GM19468 (cell line): Measurements from ENCODE around the gene SLC1A5.
"Not testable (repeated sequence)": the region's sequence is repeated elsewhere in the genome, so short reads cannot be mapped to it uniquely, and the experiment has no call there.

Source experiments
- ATAC-seq: cut with Tn5 transposase; IDR thresholded peaks from one replicate; pipeline ENCODE4 v1.9.1; 2021; ENCODE audit warnings: mild to moderate bottlenecking, moderate library complexity, moderate number of reproducible peaks; ENCODE audit not compliant: unreplicated experiment; ENCODE audit errors: extremely low read depth

The SLC1A5 gene

GRCh38 chr19:46803555-46803954 lies 15.2 kb upstream of the SLC1A5 start:
- no peak for ATAC-seq

DNA sequence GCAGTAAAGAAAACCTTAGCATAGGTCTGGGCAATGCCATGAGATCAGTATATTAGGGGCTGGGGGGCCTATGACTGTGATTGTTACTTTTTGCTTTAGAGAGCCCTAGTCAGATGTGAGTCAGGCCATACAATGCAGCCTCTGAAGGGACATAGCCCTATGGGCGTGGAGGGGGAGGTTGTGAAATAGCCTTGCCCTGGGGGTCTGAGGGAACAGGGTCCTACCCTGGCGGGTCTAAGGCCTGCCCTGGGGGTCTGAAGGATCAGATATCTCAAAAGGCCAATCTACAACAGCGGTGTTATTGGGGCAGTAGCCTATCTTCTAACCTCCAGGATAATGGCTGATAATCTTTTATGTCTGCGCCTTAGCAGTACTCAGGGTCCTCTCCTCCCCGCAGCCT lies 13.8 kb upstream of the SLC1A5 start:
- no peak for ATAC-seq

DNA sequence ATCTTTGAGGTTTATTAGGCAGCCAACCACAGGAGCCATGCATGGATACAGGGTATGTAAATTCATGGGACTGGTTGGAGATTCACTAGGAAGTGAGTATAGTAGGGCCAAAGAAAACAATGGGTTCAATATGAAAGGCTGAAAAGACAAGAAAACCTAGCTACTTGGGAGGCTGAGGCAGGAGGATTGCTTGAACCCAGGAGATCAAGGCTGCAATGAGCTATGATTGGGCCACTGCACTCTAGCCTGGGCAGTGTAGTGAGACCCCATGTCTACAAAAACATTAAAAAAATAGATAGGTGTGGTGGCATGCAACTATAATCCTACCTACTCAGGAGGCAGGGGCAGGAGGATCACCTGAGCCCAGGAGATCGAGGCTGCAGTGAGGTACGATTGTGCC lies 10.3 kb upstream of the SLC1A5 start:
- ATAC-seq, result no peak

- no peak for ATAC-seq
These were observed 9.5 kb upstream of the SLC1A5 start for GRCh38 chr19:46797881-46798280.

- no peak for ATAC-seq
These were observed 3.5 kb upstream of the SLC1A5 start for GRCh38 chr19:46791944-46792343.

- ATAC-seq, result no peak
These were observed 977 bp upstream of the SLC1A5 start for GRCh38 chr19:46789371-46789770.

- no peak for ATAC-seq
These were observed 559 bp upstream of the SLC1A5 start for GRCh38 chr19:46788968-46789338.

DNA sequence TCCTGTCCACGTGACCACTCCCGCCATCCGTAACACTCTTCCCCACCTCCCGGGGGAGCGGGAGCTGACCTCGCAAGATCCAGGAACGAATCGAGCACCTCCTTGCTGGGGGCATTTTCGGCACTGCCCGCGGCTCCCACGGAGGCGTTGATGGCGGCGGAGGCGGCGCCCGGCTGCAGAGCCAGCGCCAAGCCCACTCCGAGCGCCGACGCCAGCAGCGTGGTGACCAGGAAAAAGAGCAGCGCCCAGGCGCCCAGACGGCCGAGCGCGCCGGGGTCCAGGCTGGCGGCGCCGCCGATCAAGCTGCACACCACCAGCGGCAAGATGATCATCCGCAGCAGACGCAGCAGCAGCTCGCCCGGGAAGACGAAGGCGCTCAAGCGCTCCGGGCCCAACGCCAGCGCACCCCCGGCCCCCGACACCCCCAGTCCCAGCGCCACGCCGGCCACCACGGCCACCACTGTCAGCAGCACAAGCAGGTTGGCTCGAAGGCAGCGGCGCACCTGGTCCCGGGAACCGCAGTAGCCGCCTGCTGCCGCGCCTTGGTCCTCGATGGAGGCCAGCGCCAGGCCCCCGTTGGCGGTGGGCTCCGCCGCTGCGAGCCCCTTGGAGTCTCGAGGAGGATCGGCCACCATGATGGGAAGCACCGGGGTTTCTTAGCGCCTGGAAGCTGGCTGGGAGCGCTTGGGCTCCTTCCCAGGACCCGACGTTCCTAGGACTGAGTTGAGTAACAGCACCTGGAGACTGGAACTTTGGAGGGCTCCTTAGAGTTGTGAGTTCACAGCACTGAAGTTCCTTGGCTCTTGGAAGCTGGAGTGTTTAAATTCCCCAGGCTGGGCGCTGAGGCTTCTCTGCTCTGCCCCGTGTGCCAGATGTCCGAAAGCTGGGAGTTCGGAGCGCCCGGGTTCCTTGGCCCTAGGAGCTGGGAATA lies 798 bp downstream of the SLC1A5 start:
- no peak for ATAC-seq

GRCh38 chr19:46787040-46787330 lies 1.4 kb downstream of the SLC1A5 start:
- no peak for ATAC-seq

GRCh38 chr19:46786236-46787039 lies 2.0 kb downstream of the SLC1A5 start:
- ATAC-seq, result no peak

DNA sequence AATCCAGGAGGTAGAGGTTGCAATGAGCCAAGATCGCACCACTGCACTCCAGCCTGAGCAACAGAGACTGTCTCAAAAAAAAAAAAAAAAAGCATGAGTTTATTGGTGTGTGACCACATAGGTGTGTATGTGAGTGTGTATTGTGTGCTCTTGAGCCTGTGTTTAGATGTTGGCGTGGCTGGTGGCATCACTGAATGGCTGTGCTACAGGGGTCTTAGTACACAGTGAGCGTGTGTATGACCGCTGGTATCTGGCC lies 2.5 kb downstream of the SLC1A5 start:
- ATAC-seq, result no peak

DNA sequence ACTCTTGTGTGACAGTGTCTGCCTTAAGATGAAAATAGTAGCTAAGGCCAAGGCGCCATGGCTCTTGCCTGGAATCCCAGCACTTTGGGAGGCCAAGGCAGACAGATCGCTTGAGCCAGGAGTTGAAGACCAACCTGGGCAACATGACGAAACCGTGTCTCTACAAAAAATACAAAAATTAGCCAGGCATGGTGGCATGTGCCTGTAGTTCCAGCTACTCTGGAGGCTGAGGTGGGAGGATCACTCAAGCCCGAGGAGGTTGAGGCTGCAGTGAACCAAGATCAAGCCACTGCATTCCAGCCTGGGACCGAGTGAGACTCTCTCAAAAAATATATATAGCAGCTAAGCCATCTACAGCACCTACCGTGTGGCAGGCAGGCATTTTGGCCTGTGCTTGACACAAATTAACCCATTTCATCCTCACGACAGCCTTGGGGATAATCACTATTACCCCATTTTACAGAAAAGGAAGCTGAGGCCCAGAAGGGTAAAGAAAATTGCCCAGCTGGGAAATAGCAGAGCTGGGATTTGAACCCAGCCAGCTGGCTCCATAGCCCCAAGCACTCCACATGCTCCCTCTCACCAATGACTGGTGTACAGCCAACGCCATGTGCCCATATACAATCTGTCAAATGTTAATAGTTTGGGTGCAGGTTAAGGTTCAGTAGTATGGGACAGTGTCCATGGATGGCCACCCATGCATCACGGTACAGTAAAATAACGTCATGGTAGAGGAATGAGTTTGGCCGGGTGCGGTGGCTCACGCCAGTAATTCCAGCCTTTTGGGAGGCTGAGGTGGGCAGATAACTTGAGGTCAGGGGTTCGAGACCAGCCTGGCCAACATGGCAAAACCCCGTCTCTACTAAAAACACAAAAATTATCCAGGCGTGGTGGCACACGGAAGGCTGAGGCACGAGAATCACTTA lies 3.1 kb downstream of the SLC1A5 start:
- ATAC-seq, result no peak

GRCh38 chr19:46784262-46785053 lies 3.9 kb downstream of the SLC1A5 start:
- ATAC-seq, result no peak

DNA sequence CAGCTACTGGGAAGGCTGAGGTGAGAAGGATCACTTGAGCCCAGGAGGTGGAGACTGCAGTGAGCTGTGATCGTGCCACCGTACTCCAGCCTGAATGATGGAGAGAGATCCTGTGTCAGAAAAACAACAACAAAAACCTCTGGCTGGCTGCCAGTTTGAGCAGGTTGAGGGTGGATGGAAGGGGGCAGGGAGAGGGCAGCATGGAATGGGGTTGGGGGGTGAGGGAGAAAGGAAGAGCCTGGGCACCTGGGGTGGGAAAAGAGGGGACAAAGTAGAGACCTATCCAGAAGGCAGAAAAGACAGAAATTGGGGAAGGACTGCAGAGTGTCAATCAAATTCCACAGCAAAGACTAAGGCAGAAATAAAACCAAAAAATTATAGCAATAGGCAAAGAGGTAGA lies 4.7 kb downstream of the SLC1A5 start:
- ATAC-seq, result no peak

GRCh38 chr19:46782355-46783019 lies 5.9 kb downstream of the SLC1A5 start:
- no peak for ATAC-seq

DNA sequence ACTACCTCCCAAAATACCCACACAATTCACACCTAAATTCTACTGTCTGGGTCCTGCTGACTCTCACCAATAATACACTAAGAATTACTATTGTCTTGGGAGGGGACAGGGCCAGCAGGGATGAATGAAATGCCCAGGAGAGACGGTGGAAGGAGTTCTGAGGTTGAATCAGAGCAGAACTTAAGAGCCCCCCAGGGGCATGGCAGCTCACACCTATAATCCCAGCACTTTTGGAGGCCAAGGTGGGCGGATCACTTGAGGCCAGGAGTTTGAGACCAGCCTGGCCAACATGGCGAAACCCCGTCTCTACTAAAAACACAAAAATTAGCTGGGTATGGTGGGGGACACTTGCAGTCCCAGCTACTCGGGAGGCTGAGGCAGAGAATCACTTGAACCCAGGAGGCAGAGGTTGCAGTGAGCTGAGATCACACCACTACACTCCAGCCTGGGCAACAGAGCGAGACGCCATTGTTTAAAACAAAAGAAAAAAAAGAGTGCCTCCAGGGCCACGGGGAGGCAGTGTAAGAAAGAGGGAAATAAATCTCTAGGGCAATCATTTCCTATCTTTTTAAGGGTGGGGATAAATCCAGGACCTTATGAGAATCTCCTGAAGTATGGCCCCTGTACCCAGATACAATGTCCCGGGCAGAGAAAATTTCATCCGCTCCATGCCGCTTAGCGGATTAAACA lies 10.3 kb downstream of the SLC1A5 start:
- not testable (repeated sequence) for ATAC-seq

DNA sequence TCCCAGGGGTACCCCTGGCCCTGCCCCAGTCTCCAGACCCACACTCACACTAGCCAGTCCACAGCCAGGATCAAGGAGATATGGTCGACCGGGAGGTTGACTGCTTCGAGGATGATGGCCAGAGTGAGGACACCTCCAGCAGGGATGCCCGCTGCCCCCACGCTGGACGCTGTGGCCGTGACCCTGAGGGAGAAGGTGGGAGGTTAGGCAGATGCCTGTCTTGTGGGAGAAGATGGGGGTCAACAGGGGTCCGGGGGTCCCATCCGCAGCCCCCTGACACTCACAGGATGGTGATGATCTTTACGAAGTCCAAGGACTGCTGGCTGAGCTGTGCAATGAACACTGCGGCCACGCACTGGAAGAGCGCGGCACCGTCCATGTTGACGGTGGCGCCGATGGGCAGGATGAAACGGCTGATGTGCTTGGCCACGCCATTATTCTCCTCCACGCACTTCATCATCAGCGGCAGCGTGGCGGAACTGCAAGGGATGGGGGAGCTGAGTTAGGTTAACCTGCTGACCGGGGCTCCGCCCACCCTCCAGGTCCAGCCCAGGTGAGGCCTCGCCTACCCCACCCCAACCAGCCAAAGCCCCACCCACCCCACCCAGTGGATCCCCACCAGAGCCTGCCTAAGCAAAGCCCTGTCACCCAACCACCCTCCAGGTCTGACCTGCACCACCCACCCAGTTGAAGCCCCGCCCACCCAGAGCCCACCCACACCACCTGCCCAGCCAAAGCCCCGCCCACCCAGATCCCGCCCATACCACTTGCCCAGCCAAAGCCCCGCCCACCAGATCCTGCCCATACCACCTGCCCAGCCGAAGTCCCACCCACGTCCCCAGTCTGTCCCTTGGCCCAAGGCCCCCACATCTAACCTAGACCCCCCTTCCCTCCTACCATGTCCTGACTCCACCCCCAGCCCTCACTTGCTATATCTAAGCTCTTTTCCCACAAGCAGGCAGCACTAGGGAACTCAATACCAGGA lies 11.2 kb downstream of the SLC1A5 start:
- ATAC-seq, result no peak
